K562 (cell line): ENCODE results near the gene RALGPS1. TPM values are rescaled to one million over a fixed set of nuclear protein-coding genes. Genes with fewer than 3 reads are reported as not detected.
A peak's percentile ranks its signal among the peaks of the same experiment; 100 is the strongest.

ENCODE experiments used
- ATAC-seq: fragments of 200-7000 bp; cut with Tn5 transposase; 3 replicates; pipeline ENCODE4 v1.9.1; 2020; ENCODE audit warnings: moderate library complexity
- BruUV-seq: library from RNA; stranded (reverse); fragments of 400-500 nt; replicated peaks from 2 replicates; lab custom pipeline; 2021; lab: Mats Ljungman, UMichigan
- CTCF ChIA-PET: fragments of 300-600 bp; formaldehyde crosslinking; extraction: SDS; loops from one replicate; lab custom pipeline; 2021; ENCODE audit warnings: low intra/inter-chr PET ratio; lab: Yijun Ruan, JAX
- POLR2A ChIA-PET: fragments of 300-600, 350-650 bp; sonication (Branson Sonifier 250); formaldehyde crosslinking; extraction: SDS; loops from one replicate; lab custom pipeline; 2021; ENCODE audit warnings: antibody characterized with exemption, inconsistent platforms; lab: Yijun Ruan, JAX
- DNase-seq, 4 experiments: peaks; one replicate each; pipeline versions ENCODE4 v3.0.0 to v3.0.0-alpha.2; 2011 to 2018; ENCODE audit warnings: low spot score in 3 of 4, mixed read lengths in 3 of 4; ENCODE audit errors: extremely low read depth in 1 of 4
- FAIRE-seq: peaks from 2 replicates; lab custom pipeline; 2011; peaks lifted over from hg19 to GRCh38; lab: Jason Lieb, UNC
- H2AFZ ChIP-seq: 2 replicates; pipeline ENCODE4 v1.6.0; 2011; ENCODE audit warnings: low read depth, low read length, control low read depth, inconsistent platforms
- H3K27ac ChIP-seq: fragments of 200-600 bp; 3 replicates; pipeline ENCODE4 v1.8.0; 2011; ENCODE audit warnings: low read depth, mild to moderate bottlenecking, control low read depth, inconsistent platforms, low read length, moderate library complexity, mixed read lengths; ENCODE audit errors: extremely low read depth
- H3K27me3 ChIP-seq, 2 experiments: fragments of 300-600 bp in 1 of 2; 2 replicates in 1 of 2; 3 replicates in 1 of 2; pipeline versions ENCODE4 v1.6.0 to v1.8.0; 2011; ENCODE audit warnings: inconsistent platforms in 2 of 2, low read length in 2 of 2, mild to moderate bottlenecking in 1 of 2, mixed read lengths in 1 of 2, moderate library complexity in 1 of 2; ENCODE audit not compliant: control insufficient read depth in 2 of 2, insufficient read depth in 2 of 2
- H3K36me3 ChIP-seq: fragments of 300-600 bp; 3 replicates; pipeline ENCODE4 v1.8.0; 2011; ENCODE audit warnings: mild to moderate bottlenecking, low read length, inconsistent platforms; ENCODE audit not compliant: control insufficient read depth, insufficient read depth
- H3K4me1 ChIP-seq, 2 experiments: fragments of 200-600 bp in 1 of 2; replicated peaks in 1 of 2; 2 replicates in 1 of 2; 3 replicates in 1 of 2; pipeline versions ENCODE4 v1.5.1 to v1.8.0; 2011; ENCODE audit warnings: inconsistent platforms in 2 of 2, low read length in 2 of 2, mild to moderate bottlenecking in 1 of 2, mixed read lengths in 1 of 2, moderate library complexity in 1 of 2; ENCODE audit not compliant: control insufficient read depth in 2 of 2, insufficient read depth in 2 of 2
- H3K4me2 ChIP-seq: 2 replicates; pipeline ENCODE4 v1.6.1; 2011; ENCODE audit warnings: low read length, control low read depth, inconsistent platforms, mixed read lengths; ENCODE audit not compliant: insufficient read depth
- H3K4me3 ChIP-seq: fragments of 200-600 bp; sonication (generic), shearing (Covaris generic); 2 replicates; pipeline ENCODE4 v1.5.1; 2016; ENCODE audit warnings: control low read depth, inconsistent platforms
- H3K79me2 ChIP-seq: fragments of 200-600 bp; 3 replicates; pipeline ENCODE4 v1.8.0; 2011; ENCODE audit warnings: low read length, inconsistent platforms; ENCODE audit not compliant: control insufficient read depth, insufficient read depth
- H3K9ac ChIP-seq, 2 experiments: 2 replicates each; pipeline versions ENCODE4 v1.6.0 to v1.6.1; 2011; ENCODE audit warnings: low read depth in 2 of 2, low read length in 2 of 2, control low read depth in 1 of 2, inconsistent platforms in 1 of 2, mild to moderate bottlenecking in 1 of 2, mixed read lengths in 1 of 2; ENCODE audit not compliant: insufficient read depth in 1 of 2
- H3K9me1 ChIP-seq: one replicate; pipeline ENCODE4 v1.6.0; 2011; ENCODE audit warnings: inconsistent platforms, mild to moderate bottlenecking, low read length, moderate library complexity; ENCODE audit not compliant: control insufficient read depth, insufficient read depth
- H3K9me3 ChIP-seq: replicated peaks from 2 replicates; pipeline ENCODE4 v1.5.1; 2011; ENCODE audit warnings: low read depth, low read length, inconsistent platforms; ENCODE audit not compliant: control insufficient read depth, insufficient read depth
- H4K20me1 ChIP-seq: replicated peaks from 2 replicates; pipeline ENCODE4 v1.6.1; 2011; ENCODE audit warnings: low read length, inconsistent platforms, mixed read lengths; ENCODE audit not compliant: control insufficient read depth, insufficient read depth
- HNRNPUL1 ChIP-seq: fragments of 200-400 bp; formaldehyde crosslinking; IDR thresholded peaks from 2 replicates; pipeline ENCODE4 v1.6.1; 2017; ENCODE audit warnings: low read length
- POLR2B ChIP-seq: fragments of 450-650 bp; IDR thresholded peaks from 2 replicates; pipeline ENCODE4 v1.6.1; 2018; ENCODE audit warnings: low read depth; ENCODE audit not compliant: partially characterized antibody
- SIRT6 ChIP-seq: IDR thresholded peaks from one replicate; pipeline ENCODE4 v1.6.1; 2012; ENCODE audit warnings: low read depth, mild to moderate bottlenecking, control low read depth, inconsistent platforms, low read length, moderate library complexity
- SMAD3 ChIP-seq: fragments of 450-650 bp; formaldehyde crosslinking; conservative IDR thresholded peaks from 2 replicates; pipeline ENCODE4 v1.4.0; 2020; ENCODE audit warnings: mild to moderate bottlenecking
- ZKSCAN3 ChIP-seq: fragments of 250-450 bp; sonication (Bioruptor Pico); IDR thresholded peaks from 2 replicates; pipeline ENCODE4 v1.4.0; 2020
- WGBS: fragments of 100-300 bp; shearing (Covaris generic); methylation state at CpG from one replicate; pipeline ENCODE4 v1.1.6; 2016; ENCODE audit warnings: low coverage, mixed read lengths; ENCODE audit not compliant: insufficient coverage; ENCODE audit errors: missing lambda C conversion rate; 5-methylcytosine and 5-hydroxymethylcytosine counted together
- in situ Hi-C: fragments of 300-500 bp; cut with MboI; formaldehyde crosslinking; loops from 4 replicates; pipeline ENCODE4 v1.15.0; 2018; ENCODE audit warnings: inconsistent platforms, mixed read lengths
- intact Hi-C: fragments of 100-400 bp; cut with micrococcal nuclease; formaldehyde crosslinking; loops from 2 replicates; pipeline ENCODE4 v1.14.2; 2022
- polyA plus RNA-seq, 8 experiments: library from polyadenylated mRNA; depleted of rRNA in 4 of 8; stranded (reverse) in 5 of 8; unstranded in 3 of 8; fragments of >200 nt; fragmentation: Nextera tagmentation in 2 of 8; fragmentation: Illumina TruSeq in 1 of 8; extraction: Ambion mirVana in 2 of 8; extraction: Trizol in 1 of 8; gene quantifications; 2 replicates each; pipeline versions ENCODE4 v1.2.1 to v1.2.3, GENCODE V29; 2011 to 2014; ENCODE audit warnings: inconsistent platforms in 1 of 8, missing spikeins in 1 of 8
- total RNA-seq, 7 experiments: library from RNA; depleted of rRNA in 6 of 7; stranded (reverse); fragments of >200 nt in 6 of 7; fragmentation: Illumina TruSeq in 2 of 7; extraction: Trizol in 2 of 7; gene quantifications; 2 replicates each; pipeline versions ENCODE4 v1.2.1 to v1.2.3, GENCODE V29; 2011 to 2021; ENCODE audit warnings: low replicate concordance in 1 of 7
- TF ChIP-seq, protein P1 (sequence below): fragments of 450-650 bp; IDR thresholded peaks from 2 replicates; pipeline ENCODE4 v1.6.1; 2016; ENCODE audit warnings: antibody characterized with exemption
- TF ChIP-seq, protein P2 (sequence below), 3 experiments: IDR thresholded peaks in 2 of 3; conservative IDR thresholded peaks in 1 of 3; 2 replicates each; pipeline ENCODE4 v1.5.1; 2011 to 2012; ENCODE audit warnings: low read length in 3 of 3, mild to moderate bottlenecking in 3 of 3, control low read depth in 2 of 3, improper control_type of control experiment in 1 of 3, inconsistent platforms in 1 of 3, low read depth in 1 of 3, mixed read lengths in 1 of 3, moderate library complexity in 1 of 3; ENCODE audit not compliant: insufficient read depth in 2 of 3

The RALGPS1 gene
- total and polyA plus RNA-seq, 9 of the 15 experiments (the other 6 are each of a cell fraction or from before 2014, with no cell fraction given) = 0.04 to 2.6 (median 1.5) TPM

GRCh38 chr9:127216888-127217217, 302.3 kb downstream of the RALGPS1 start (continued):
- TF ChIP-seq, protein P1, sequence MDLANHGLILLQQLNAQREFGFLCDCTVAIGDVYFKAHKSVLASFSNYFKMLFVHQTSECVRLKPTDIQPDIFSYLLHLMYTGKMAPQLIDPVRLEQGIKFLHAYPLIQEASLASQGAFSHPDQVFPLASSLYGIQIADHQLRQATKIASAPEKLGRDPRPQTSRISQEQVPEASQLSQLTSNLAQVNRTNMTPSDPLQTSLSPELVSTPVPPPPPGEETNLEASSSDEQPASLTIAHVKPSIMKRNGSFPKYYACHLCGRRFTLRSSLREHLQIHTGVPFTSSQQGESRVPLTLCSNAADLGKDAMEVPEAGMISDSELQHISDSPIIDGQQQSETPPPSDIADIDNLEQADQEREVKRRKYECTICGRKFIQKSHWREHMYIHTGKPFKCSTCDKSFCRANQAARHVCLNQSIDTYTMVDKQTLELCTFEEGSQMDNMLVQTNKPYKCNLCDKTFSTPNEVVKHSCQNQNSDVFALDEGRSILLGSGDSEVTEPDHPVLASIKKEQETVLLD = no peak
- no peak for TF ChIP-seq SMAD3 (CRISPR knock-in tag)
- TF ChIP-seq, all 486 proteins: peak for 0

DNA sequence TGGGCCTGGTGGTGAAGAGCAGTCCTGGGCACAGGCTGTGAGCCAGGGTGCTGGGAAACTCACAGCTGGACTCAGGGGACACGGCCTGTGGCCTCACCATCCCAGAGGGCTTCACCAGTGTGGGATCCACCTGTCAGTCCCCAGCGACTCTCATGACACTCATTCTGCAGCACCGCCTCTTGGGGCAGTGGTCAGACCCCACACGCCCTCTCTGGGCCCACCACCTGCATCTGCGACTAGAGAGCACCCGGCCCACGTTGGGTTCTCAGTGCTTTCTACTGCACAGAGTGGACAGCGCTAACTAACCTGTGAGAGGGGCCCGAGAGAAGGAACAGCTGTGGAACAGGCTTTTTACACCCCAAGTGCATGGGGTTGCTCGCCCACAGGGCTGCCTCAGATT, 304.2 kb downstream of the RALGPS1 start:
- CTCF ChIA-PET = no interaction called here

More for the DNA sequence above, 304.2 kb downstream of the RALGPS1 start:
- POLR2A ChIA-PET = interaction anchor here (1.4 kb wide), 1 partner anchor 8 kb away, joined by 3 read pairs; no protein-coding TSS in a partner anchor
- Histone ChIP-seq H3K9me3 (no peaks in the 10 kb centered on the region), H3K4me1 (peaks cover 2 to 5% of the 10 kb centered on the region in 2 experiments; a peak in 4 of 5 replicates), H3K4me2 (no peak overlapping the region), H3K27ac (no peak overlapping the region), H3K27me3 (peaks cover 25 to 69% of the 10 kb centered on the region in 2 experiments; a peak in 4 of 5 replicates), H4K20me1 (no peaks in the 10 kb centered on the region), H3K9ac (no peak overlapping the region), H3K36me3 (no peaks in the 10 kb centered on the region), H3K9me1 (peaks cover 2% of the 10 kb centered on the region)
- intact Hi-C loops (loop anchor here (5.0 kb wide), 2 partner anchors 178 to 278 kb away; partner anchors contain the start of gene SLC2A8), in situ Hi-C loops (loop anchor here (10.0 kb wide), 1 partner anchor 706 kb away; no protein-coding TSS in a partner anchor)
- DNase-seq (no peak), ATAC-seq (peak; percentile 23; the same call in 1 of the 3 replicates)
- no peak for TF ChIP-seq SIRT6
- no peak for TF ChIP-seq POLR2B
- no peak for TF ChIP-seq HNRNPUL1
- TF ChIP-seq, protein P2, sequence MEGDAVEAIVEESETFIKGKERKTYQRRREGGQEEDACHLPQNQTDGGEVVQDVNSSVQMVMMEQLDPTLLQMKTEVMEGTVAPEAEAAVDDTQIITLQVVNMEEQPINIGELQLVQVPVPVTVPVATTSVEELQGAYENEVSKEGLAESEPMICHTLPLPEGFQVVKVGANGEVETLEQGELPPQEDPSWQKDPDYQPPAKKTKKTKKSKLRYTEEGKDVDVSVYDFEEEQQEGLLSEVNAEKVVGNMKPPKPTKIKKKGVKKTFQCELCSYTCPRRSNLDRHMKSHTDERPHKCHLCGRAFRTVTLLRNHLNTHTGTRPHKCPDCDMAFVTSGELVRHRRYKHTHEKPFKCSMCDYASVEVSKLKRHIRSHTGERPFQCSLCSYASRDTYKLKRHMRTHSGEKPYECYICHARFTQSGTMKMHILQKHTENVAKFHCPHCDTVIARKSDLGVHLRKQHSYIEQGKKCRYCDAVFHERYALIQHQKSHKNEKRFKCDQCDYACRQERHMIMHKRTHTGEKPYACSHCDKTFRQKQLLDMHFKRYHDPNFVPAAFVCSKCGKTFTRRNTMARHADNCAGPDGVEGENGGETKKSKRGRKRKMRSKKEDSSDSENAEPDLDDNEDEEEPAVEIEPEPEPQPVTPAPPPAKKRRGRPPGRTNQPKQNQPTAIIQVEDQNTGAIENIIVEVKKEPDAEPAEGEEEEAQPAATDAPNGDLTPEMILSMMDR (IDR thresholded peaks at IDR 0.05 in 2 of 3, conservative IDR thresholded peaks at IDR 0.05 in 1 of 3; ENCODE audit: insufficient read depth in 2 of 3, low read depth in 1 of 3, low read length in 3 of 3) = 0 out of 6 replicates have a peak, but pooled peaks of 1 of the 3 experiments have one; percentile 10
- TF ChIP-seq ZKSCAN3 (CRISPR knock-in tag) = no peak
- TF ChIP-seq, all 486 proteins: peak for 1
- H3K79me2 ChIP-seq = no peaks in the 10 kb centered on the region
- H3K4me3 ChIP-seq = no peak overlapping the region
- no peak for FAIRE-seq
- WGBS = 8% methylated on average over 10 of the region's 10 CpGs
- H2AFZ ChIP-seq = no peak overlapping the region
- no TSS peak for BruUV-seq
